Activated CD4-positive, alpha-beta T cell treated with anti-CD3 and anti-CD28 coated beads, Interleukin-2, amount 10 ng/mL, durations not matched to agents 24 days and 14 days (primary cell): Measurements from ENCODE around the gene PLEKHA3. TPM values are rescaled to one million over a fixed set of nuclear protein-coding genes. Genes with fewer than 3 reads are reported as not detected.

ENCODE experiments used
- DNase-seq: peaks from one replicate; pipeline ENCODE4 v3.0.0; 2022
- H3K27ac Mint-ChIP-seq: one replicate; pipeline ENCODE4 v1.8.0; 2022; ENCODE audit warnings: mild to moderate bottlenecking, mixed read lengths
- H3K27me3 Mint-ChIP-seq: one replicate; pipeline ENCODE4 v1.8.0; 2022; ENCODE audit warnings: mixed read lengths
- H3K36me3 Mint-ChIP-seq: one replicate; pipeline ENCODE4 v1.8.0; 2022; ENCODE audit warnings: low read depth, mild to moderate bottlenecking, mixed read lengths
- H3K4me1 Mint-ChIP-seq: one replicate; pipeline ENCODE4 v1.8.0; 2021; ENCODE audit warnings: mixed read lengths
- H3K4me3 Mint-ChIP-seq: one replicate; pipeline ENCODE4 v1.8.0; 2022; ENCODE audit warnings: mild to moderate bottlenecking, moderate library complexity, mixed read lengths
- H3K9me3 Mint-ChIP-seq: one replicate; pipeline ENCODE4 v1.8.0; 2021; ENCODE audit warnings: mixed read lengths
- intact Hi-C: fragments of 100-400 bp; cut with micrococcal nuclease; formaldehyde crosslinking; loops from one replicate; pipeline ENCODE4 v1.15.1; 2023
- total RNA-seq: library from RNA; stranded (reverse); gene quantifications from 2 replicates; pipeline ENCODE4 v1.2.3, GENCODE V29; 2022

Gene PLEKHA3
- total RNA-seq, 1 donor from 2014 or later, result 35.4 TPM

DNA sequence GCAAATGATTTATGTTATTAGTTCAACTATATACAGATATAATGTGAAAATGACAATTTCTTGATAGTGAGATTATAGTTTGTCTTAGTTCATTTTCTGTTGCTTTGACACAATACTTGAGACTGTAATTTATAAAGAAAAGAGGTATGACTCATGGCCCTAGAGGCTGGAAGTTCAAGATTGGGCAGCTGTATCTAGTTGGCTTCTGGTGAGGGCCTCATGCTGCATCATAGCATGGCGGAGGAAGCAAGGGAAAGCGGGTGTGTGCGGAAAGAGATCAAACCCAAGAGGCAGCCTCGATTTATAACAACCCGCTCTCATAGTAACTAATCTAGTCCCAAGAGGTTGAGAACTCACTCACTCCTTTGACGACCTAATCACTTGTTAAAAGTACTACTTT lies 11.4 kb downstream of the PLEKHA3 start:
- Mint-ChIP-seq H3K4me3 (no peak overlapping the region), H3K9me3 (no peaks in the 10 kb centered on the region), H3K4me1 (peaks cover 18% of the 10 kb centered on the region), H3K27ac (no peak overlapping the region), H3K27me3 (no peaks in the 10 kb centered on the region), H3K36me3 (peaks cover 67% of the 10 kb centered on the region)
- intact Hi-C loops, result no loop called here
- no peak for DNase-seq

DNA sequence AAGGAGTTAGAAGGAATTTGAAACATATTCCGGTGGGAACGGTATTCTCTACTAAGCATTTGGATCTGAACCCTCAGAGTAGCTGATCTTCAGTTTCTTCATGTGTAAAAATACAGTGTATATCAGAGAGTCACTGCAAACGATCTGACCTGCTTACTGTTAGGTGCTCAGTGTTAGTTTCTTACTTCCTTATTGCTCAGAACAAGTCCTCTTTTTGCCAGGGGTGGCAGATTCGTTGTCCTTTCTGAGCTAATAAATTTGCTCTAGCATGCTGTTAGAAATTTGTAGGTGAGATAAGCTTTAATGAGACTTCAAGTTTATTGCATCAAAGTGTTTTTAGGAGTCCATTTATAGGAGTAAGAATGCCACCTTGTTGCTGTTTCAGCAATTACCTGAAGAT lies 15.8 kb downstream of the PLEKHA3 start:
- Mint-ChIP-seq H3K9me3 (no peaks in the 10 kb centered on the region), H3K27ac (no peak overlapping the region), H3K27me3 (no peaks in the 10 kb centered on the region), H3K36me3 (peaks cover 68% of the 10 kb centered on the region), H3K4me3 (no peak overlapping the region), H3K4me1 (peaks cover 11% of the 10 kb centered on the region)
- intact Hi-C loops, result no loop called here
- DNase-seq, result no peak

DNA sequence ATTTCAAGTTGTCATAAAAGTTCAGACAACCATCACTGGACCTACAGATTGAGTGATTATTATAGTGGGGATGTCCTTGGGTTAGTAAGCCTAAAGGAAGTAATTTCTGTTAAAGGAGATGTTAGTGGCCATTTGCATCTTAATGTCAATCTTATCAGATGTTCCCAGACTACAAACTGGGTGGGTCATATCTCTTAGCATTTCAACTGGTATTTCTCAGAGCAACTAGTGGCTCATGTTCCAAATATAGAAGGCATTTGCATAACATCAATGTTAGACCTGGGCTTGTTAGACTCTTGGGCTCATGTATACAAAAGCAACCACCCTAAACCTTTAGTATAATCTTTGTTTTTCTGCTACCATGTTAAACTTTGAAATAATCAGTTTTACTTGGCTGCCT lies 17.9 kb downstream of the PLEKHA3 start:
- peaks cover 7% of the 10 kb centered on the region for H3K4me1 Mint-ChIP-seq
- no peak overlapping the region for H3K4me3 Mint-ChIP-seq
- no peaks in the 10 kb centered on the region for H3K27me3 Mint-ChIP-seq
- DNase-seq, result no peak
- no peaks in the 10 kb centered on the region for H3K9me3 Mint-ChIP-seq
- peaks cover 73% of the 10 kb centered on the region for H3K36me3 Mint-ChIP-seq
- H3K27ac Mint-ChIP-seq, result no peak overlapping the region
- intact Hi-C loops, result no loop called here

DNA sequence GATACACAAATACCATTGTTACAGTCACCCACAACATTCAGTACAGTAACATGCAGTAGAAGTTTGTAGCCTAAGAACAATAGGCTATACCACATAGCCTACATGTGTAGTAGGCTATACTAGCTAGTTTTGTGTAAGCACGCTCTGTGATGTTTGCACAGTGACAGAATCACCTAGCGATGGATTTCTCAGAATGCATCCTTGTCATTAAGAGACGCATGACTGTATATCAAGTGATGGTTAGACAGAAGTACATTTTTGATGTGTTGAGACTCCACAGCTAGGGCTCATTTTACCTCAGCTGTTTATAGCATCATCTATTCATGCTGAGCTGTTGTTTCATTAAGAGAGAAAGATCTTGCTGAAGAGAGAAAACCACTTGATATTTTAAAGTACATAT lies 19.4 kb downstream of the PLEKHA3 start:
- Mint-ChIP-seq H3K4me3 (no peak overlapping the region), H3K27ac (no peak overlapping the region), H3K9me3 (no peaks in the 10 kb centered on the region), H3K4me1 (peaks cover 7% of the 10 kb centered on the region), H3K36me3 (peaks cover 73% of the 10 kb centered on the region), H3K27me3 (no peaks in the 10 kb centered on the region)
- no peak for DNase-seq
- intact Hi-C loops, result no loop called here

DNA sequence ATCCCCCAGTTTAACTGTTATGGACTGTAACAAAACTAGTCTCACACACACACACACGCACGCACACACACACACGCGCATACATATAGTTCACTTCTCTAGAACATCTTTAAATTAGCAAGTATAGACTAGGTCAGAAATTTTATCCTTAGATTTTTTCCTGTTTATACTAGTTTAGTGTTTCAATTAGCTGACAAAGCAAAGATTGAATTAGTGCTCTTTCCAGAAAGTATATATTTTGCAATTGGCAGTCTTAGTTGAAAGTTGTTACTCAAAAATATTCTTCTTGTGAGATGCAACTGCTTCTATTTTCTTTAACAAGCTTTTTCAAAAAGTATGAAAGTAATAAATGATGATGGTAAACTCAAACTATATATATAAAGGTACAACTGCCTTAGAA lies 22.5 kb downstream of the PLEKHA3 start:
- Mint-ChIP-seq H3K9me3 (no peaks in the 10 kb centered on the region), H3K27me3 (no peaks in the 10 kb centered on the region), H3K27ac (no peak overlapping the region), H3K4me3 (no peak overlapping the region), H3K36me3 (peaks cover 63% of the 10 kb centered on the region), H3K4me1 (peaks cover 7% of the 10 kb centered on the region)
- no peak for DNase-seq
- intact Hi-C loops, result no loop called here

DNA sequence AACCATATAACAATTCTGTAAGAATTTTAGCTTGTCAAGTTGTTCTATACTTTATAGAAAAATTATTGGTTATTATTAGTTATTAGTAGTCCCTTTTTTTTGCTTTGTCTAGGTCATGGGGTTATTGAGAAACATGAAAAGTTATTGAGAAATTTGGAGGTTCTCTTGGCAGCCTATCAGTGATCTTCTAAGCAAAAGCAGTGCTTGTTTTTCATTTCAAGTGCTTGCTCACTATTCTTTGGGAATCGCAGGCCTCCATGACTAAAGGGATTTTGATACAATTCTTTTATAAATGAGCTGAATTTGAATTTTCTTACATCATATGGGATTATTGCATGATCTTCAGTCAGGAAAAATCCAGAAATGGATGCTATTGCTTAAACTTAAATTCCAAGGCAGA lies 25.8 kb downstream of the PLEKHA3 start:
- no peak overlapping the region for H3K27ac Mint-ChIP-seq
- no peaks in the 10 kb centered on the region for H3K27me3 Mint-ChIP-seq
- intact Hi-C loops, result no loop called here
- no peak for DNase-seq
- no peak overlapping the region for H3K4me3 Mint-ChIP-seq
- H3K36me3 Mint-ChIP-seq, result peaks cover 52% of the 10 kb centered on the region
- H3K9me3 Mint-ChIP-seq, result no peaks in the 10 kb centered on the region
- H3K4me1 Mint-ChIP-seq, result peaks cover 13% of the 10 kb centered on the region

DNA sequence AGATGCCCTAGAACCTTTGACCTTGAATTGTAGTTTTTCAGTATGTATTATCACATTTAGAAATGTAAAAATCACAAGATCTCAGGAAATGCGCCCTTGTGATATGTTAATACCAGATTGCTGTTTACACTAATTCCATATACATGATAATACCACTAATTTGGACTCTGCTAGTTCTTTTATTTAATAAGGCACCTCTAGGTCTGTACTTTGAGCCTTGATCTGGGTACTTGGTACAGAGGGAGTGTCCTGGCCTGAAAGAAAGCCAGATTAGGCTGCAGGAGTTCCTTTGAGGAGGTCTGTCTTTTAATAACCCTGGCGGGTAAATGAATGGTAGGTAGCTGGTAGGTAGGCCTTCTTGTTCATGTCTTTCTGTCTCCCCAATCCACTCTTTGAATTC lies 26.3 kb downstream of the PLEKHA3 start:
- Mint-ChIP-seq H3K27me3 (no peaks in the 10 kb centered on the region), H3K4me3 (no peak overlapping the region), H3K27ac (no peak overlapping the region), H3K36me3 (peaks cover 49% of the 10 kb centered on the region), H3K9me3 (no peaks in the 10 kb centered on the region), H3K4me1 (peaks cover 13% of the 10 kb centered on the region)
- intact Hi-C loops, result no loop called here
- no peak for DNase-seq

DNA sequence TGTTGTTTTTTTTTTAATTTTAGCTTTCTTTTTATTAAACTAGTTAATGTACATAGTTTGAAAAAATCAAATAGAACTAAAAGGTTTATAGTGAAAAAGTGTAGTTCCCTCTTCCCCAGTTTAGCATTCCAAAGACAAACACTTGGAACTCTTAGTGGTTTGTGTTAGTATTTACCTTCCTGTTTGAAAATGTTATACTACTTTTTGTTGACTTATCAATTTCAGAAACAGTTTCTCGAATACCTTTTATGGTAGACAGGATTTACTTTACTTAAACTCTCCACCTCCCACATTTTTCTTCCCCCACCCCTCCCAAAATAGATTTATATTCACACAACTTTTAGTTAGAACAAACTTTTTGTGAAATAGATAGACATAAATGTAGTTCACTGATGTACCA lies 26.7 kb downstream of the PLEKHA3 start:
- no peaks in the 10 kb centered on the region for H3K9me3 Mint-ChIP-seq
- H3K27me3 Mint-ChIP-seq, result no peaks in the 10 kb centered on the region
- peaks cover 13% of the 10 kb centered on the region for H3K4me1 Mint-ChIP-seq
- DNase-seq, result no peak
- H3K4me3 Mint-ChIP-seq, result no peak overlapping the region
- no peak overlapping the region for H3K27ac Mint-ChIP-seq
- H3K36me3 Mint-ChIP-seq, result peaks cover 47% of the 10 kb centered on the region
- intact Hi-C loops, result no loop called here

DNA sequence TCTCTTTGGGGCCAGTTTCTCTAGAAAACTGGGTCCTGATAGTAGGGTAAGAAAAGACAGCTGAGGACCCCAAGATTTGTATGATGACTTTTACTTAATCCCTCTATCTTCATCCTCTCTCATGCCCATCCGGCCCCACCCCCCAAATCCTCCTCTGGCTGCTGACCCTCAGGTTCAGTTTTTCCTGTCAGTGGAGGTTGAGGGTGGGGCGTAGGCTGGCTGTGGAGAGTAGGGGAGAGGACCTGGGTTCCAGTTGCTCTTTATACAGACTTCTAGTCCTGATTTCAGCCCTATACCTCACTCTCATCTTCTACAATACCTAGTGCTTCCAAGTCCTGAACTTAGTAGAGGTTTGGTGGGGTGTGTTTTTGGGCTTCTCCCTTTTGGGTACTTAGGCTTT lies 28.4 kb downstream of the PLEKHA3 start:
- no peak overlapping the region for H3K4me3 Mint-ChIP-seq
- peaks cover 42% of the 10 kb centered on the region for H3K36me3 Mint-ChIP-seq
- DNase-seq, result no peak
- H3K27me3 Mint-ChIP-seq, result no peaks in the 10 kb centered on the region
- H3K27ac Mint-ChIP-seq, result no peak overlapping the region
- H3K9me3 Mint-ChIP-seq, result no peaks in the 10 kb centered on the region
- peaks cover 13% of the 10 kb centered on the region for H3K4me1 Mint-ChIP-seq
- intact Hi-C loops, result no loop called here

DNA sequence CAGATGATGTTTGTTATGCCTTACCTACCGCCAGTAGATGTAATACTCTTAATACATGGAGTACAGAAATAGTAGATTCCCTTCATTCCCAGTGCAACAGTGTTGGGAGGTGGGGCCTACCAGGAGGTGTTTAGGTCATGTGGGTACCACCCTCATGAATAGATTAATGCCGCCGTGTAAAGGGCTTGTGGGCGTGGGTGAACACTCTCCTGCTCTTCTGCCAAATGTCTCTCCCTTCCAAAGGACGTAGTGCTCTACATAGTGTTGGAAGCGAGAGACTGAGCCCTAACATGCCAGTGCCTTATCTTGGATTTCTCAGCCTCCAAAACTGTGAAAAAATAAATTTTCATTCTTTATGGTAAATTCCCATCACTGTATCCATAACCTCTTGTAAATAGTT lies 30.1 kb downstream of the PLEKHA3 start:
- H3K4me1 Mint-ChIP-seq, result peaks cover 25% of the 10 kb centered on the region

DNA sequence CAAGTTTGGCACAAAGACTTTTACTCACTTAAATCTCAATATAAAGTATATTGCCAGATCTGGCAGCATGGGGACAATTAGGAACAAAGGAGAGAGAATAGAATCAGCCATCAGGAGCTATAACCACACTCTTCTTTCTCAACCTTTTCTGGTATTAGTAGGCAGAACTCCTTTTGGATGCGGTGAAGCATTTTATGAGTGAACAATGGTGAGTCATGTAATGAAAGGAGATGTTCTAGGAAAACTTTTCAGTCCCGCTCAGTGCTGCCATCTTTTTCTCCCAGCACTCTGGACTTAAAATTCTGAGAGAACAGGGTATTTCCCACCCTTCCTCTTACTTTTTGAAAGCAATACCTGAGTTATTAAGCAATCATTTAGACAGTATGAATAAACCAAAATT lies 32.2 kb downstream of the PLEKHA3 start:
- Mint-ChIP-seq H3K36me3 (peaks cover 35% of the 10 kb centered on the region), H3K27me3 (no peaks in the 10 kb centered on the region), H3K4me3 (no peak overlapping the region), H3K9me3 (no peaks in the 10 kb centered on the region), H3K4me1 (peaks cover 21% of the 10 kb centered on the region), H3K27ac (no peak overlapping the region)
- intact Hi-C loops, result no loop called here
- no peak for DNase-seq

More for the DNA sequence above, 30.1 kb downstream of the PLEKHA3 start:
- peaks cover 42% of the 10 kb centered on the region for H3K36me3 Mint-ChIP-seq
- H3K27ac Mint-ChIP-seq, result no peak overlapping the region
- intact Hi-C loops, result no loop called here
- H3K4me3 Mint-ChIP-seq, result no peak overlapping the region
- H3K9me3 Mint-ChIP-seq, result no peaks in the 10 kb centered on the region
- H3K27me3 Mint-ChIP-seq, result no peaks in the 10 kb centered on the region
- no peak for DNase-seq

DNA sequence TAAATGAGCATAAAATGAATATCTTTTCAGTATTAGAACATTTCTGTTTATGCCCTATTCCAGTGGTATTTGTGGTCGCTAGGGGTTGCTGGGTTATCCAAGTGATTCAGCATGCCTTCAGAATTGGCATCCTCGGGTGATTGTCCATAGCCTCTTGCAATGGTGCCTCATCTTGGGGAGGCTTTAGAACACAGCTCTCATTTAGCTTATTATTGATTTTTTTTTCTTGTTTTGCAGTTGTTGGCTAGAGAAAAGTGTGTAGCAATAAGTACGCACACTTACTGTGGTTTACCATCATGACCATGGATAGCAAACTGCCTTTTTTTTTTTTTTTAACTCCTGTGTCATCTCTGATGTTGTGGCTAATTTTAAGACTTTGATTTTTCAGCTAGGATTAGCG lies 33.6 kb downstream of the PLEKHA3 start:
- no peaks in the 10 kb centered on the region for H3K27me3 Mint-ChIP-seq
- intact Hi-C loops, result loop anchor here (1.0 to 2.0 kb wide), 3 partner anchors 9 to 63 kb away; partner anchors contain the start of genes PJVK and PRKRA
- H3K9me3 Mint-ChIP-seq, result no peaks in the 10 kb centered on the region
- no peak for DNase-seq
- peaks cover 32% of the 10 kb centered on the region for H3K36me3 Mint-ChIP-seq
- H3K27ac Mint-ChIP-seq, result no peak overlapping the region
- peaks cover 12% of the 10 kb centered on the region for H3K4me1 Mint-ChIP-seq
- no peak overlapping the region for H3K4me3 Mint-ChIP-seq

DNA sequence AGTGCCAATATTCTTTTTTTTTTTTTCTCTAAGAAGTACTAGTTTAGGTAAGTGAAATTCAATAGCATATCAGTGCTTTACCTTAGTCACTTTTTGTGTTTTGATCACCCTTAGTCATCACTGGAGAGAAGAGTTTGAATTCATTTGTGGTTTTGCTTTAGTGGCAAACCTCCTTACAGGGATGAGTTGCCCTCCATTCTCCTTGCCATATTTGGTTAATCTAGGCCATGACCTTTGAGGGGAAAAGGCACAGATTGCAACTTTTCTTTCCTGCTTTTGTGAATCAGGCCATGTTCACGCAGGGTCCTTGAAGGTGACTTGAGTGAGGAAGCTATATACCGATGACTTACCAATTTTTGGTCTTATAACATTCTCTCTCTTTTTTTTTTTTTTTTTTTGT lies 34.4 kb downstream of the PLEKHA3 start:
- H3K27ac Mint-ChIP-seq, result peak overlapping the region; percentile 62
- intact Hi-C loops, result loop anchor here (1.0 to 2.0 kb wide), 3 partner anchors 9 to 64 kb away; partner anchors contain the start of genes PJVK and PRKRA
- peak overlapping the region; percentile 22 for H3K4me3 Mint-ChIP-seq
- H3K4me1 Mint-ChIP-seq, result peaks cover 12% of the 10 kb centered on the region
- H3K27me3 Mint-ChIP-seq, result no peaks in the 10 kb centered on the region
- peaks cover 29% of the 10 kb centered on the region for H3K36me3 Mint-ChIP-seq
- peak; percentile 77 for DNase-seq
- no peaks in the 10 kb centered on the region for H3K9me3 Mint-ChIP-seq

DNA sequence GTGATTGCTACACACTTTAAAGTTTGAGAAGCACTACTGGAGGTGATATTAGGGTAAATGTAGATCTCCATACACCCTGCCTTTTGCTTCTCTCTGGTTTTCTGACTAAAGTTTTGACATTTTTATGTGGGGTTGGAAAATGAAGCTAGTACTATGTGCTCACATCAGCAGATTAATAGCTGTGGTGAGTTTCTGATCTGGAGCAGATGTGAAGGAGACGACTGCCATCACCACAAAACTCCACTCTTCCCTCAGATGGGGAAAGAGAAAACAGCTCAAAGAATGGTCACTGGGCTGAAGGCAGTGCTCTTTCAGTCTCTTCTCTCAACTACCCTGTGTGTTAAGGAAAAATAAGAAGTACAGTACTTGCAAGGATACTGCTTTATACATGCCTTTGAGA lies 37.2 kb downstream of the PLEKHA3 start:
- intact Hi-C loops, result no loop called here
- Mint-ChIP-seq H3K4me3 (no peak overlapping the region), H3K27ac (no peak overlapping the region), H3K36me3 (peaks cover 26% of the 10 kb centered on the region), H3K27me3 (no peaks in the 10 kb centered on the region), H3K4me1 (peaks cover 24% of the 10 kb centered on the region), H3K9me3 (peaks cover 4% of the 10 kb centered on the region)
- DNase-seq, result no peak
